Activated naive CD8-positive, alpha-beta T cell treated with anti-CD3 and anti-CD28 coated beads for 36 hours (primary cell): ENCODE measurements around the gene TMIGD1. TPM values are rescaled to one million over a fixed set of nuclear protein-coding genes. Genes with fewer than 3 reads are reported as not detected.

Experiments used
- DNase-seq: peaks from one replicate; pipeline ENCODE4 v3.0.0; 2021
- H3K27ac Mint-ChIP-seq: one replicate; pipeline ENCODE4 v1.8.0; 2022; ENCODE audit warnings: mild to moderate bottlenecking, moderate library complexity, mixed read lengths
- H3K27me3 Mint-ChIP-seq: one replicate; pipeline ENCODE4 v1.8.0; 2022; ENCODE audit warnings: mild to moderate bottlenecking, mixed read lengths
- H3K36me3 Mint-ChIP-seq: one replicate; pipeline ENCODE4 v1.8.0; 2021; ENCODE audit warnings: mild to moderate bottlenecking, mixed read lengths
- H3K4me1 Mint-ChIP-seq: one replicate; pipeline ENCODE4 v1.8.0; 2021; ENCODE audit warnings: mixed read lengths
- H3K4me3 Mint-ChIP-seq: one replicate; pipeline ENCODE4 v1.8.0; 2022; ENCODE audit warnings: mild to moderate bottlenecking, moderate library complexity, mixed read lengths
- H3K9me3 Mint-ChIP-seq: one replicate; pipeline ENCODE4 v1.8.0; 2022; ENCODE audit warnings: mixed read lengths
- total RNA-seq, 2 experiments: library from RNA; stranded (reverse); gene quantifications; one replicate each; pipeline ENCODE4 v1.2.3, GENCODE V29; 2021

Gene TMIGD1
- total RNA-seq, 2 experiments from 2014 or later: not detected

DNA sequence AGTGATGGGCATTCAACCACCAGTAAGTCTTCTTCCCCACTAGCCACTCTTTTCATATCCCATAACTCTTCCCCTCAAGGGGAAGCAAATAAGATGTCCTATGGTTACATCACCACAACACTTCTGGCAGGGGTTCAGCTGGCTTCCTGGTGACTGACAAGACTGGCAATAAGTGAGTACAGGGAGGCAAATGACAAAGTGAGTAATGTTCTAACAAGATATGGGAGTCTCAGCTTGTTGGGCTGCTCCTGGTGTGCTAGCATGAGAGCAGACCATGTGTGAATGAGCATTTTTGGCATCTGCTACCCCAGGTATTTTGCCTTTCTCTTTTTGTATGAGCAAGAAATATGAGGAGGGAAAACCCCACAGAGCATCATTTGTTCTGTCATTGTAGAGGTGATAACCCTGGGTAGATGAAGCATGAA is 9.9 kb downstream of the TMIGD1 start:
- no peaks in the 10 kb centered on the region for H3K36me3 Mint-ChIP-seq
- H3K27me3 Mint-ChIP-seq: no peaks in the 10 kb centered on the region
- H3K27ac Mint-ChIP-seq: peak overlapping the region; percentile 83
- H3K4me1 Mint-ChIP-seq: peaks cover 22% of the 10 kb centered on the region
- peak; percentile 33 for DNase-seq
- no peak overlapping the region for H3K4me3 Mint-ChIP-seq
- H3K9me3 Mint-ChIP-seq: no peaks in the 10 kb centered on the region

DNA sequence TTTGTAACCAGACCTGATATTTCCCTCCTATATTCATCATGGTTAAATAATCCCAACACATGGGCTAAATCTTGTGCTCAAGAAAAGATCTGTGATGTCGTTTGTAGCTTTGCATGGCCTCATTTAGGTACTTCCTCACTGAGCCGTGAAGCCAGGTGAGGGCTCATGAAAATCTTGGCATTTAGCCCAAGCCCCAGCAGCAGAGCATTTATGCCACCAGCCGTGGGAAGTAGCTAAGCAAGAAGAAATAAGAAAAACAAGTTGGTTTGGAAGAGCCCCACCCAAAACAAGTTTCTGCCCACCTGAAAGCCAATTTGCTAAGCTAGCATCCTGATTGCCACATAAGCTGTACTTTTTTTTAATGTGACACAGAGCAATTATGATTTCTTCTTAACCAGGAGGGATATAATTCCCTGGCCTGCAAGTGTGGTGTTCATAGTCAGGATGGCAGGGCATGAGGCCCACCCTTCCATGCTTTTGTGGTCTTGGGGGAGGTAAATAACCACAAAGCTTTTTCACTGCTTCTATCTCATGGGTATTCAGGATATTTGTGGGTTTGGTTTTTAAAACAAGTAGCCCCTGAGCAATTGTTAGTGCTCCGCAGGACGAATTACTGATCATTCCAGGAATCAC is 10.5 kb downstream of the TMIGD1 start:
- H3K27ac Mint-ChIP-seq: peak overlapping the region; percentile 83
- DNase-seq: peak; percentile 9
- peak overlapping the region; percentile 8 for H3K4me3 Mint-ChIP-seq
- H3K27me3 Mint-ChIP-seq: no peaks in the 10 kb centered on the region
- no peaks in the 10 kb centered on the region for H3K36me3 Mint-ChIP-seq
- no peaks in the 10 kb centered on the region for H3K9me3 Mint-ChIP-seq
- peaks cover 22% of the 10 kb centered on the region for H3K4me1 Mint-ChIP-seq

GRCh38 chr17:30321314-30321713 is 12.5 kb downstream of the TMIGD1 start:
- no peaks in the 10 kb centered on the region for H3K27me3 Mint-ChIP-seq
- no peak overlapping the region for H3K4me3 Mint-ChIP-seq
- no peaks in the 10 kb centered on the region for H3K9me3 Mint-ChIP-seq
- H3K4me1 Mint-ChIP-seq: peaks cover 22% of the 10 kb centered on the region
- no peak for DNase-seq
- no peak overlapping the region for H3K27ac Mint-ChIP-seq
- no peaks in the 10 kb centered on the region for H3K36me3 Mint-ChIP-seq

DNA sequence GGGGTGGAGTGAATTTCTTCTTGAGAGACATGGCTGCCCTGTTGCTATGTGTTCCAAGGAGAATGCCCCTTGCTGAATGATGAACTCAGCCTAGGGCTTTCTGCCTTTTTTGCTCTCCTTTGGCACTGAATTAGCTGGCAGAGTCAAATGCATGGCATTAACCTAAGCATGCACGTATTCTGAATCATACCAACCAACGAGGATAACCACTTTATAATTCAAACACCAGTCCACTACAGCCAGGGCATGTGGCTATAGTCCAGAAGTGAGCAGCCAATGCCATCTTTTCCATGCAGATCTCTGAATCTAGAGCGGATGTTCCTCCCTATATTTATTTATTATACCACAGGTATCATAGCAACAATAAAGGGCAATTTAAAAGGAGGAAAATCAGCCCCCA is 15.7 kb downstream of the TMIGD1 start:
- Mint-ChIP-seq H3K36me3 (no peaks in the 10 kb centered on the region), H3K27ac (no peak overlapping the region), H3K4me3 (no peak overlapping the region), H3K27me3 (peaks cover 5% of the 10 kb centered on the region), H3K4me1 (peaks cover 7% of the 10 kb centered on the region), H3K9me3 (no peaks in the 10 kb centered on the region)
- no peak for DNase-seq

DNA sequence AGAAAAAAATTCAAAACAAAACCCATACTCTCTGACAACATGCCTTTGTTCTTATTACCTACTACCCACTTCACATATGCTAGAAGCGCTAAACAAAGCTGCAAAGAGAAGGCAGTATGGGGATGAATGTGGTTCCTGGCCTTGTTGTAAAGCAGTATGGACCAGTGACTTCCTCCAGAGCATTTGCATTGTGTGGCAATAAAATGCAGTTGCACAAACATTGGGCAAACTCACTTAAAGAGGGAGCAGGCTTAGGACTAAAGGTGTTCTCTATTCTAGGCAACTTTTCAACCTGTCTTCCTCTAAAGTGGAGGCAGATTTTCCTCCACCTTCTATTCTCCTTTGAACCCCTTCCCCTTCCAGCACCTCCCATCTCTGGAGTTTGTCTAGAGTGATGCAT is 17.1 kb downstream of the TMIGD1 start:
- Mint-ChIP-seq H3K27me3 (peaks cover 5% of the 10 kb centered on the region), H3K4me1 (peaks cover 5% of the 10 kb centered on the region), H3K27ac (no peak overlapping the region), H3K4me3 (no peak overlapping the region), H3K36me3 (no peaks in the 10 kb centered on the region), H3K9me3 (no peaks in the 10 kb centered on the region)
- no peak for DNase-seq

GRCh38 chr17:30315106-30315505 is 18.8 kb downstream of the TMIGD1 start:
- no peak for DNase-seq
- Mint-ChIP-seq H3K36me3 (no peaks in the 10 kb centered on the region), H3K4me1 (peaks cover 5% of the 10 kb centered on the region), H3K27me3 (peaks cover 5% of the 10 kb centered on the region), H3K27ac (no peak overlapping the region), H3K4me3 (no peak overlapping the region), H3K9me3 (no peaks in the 10 kb centered on the region)

DNA sequence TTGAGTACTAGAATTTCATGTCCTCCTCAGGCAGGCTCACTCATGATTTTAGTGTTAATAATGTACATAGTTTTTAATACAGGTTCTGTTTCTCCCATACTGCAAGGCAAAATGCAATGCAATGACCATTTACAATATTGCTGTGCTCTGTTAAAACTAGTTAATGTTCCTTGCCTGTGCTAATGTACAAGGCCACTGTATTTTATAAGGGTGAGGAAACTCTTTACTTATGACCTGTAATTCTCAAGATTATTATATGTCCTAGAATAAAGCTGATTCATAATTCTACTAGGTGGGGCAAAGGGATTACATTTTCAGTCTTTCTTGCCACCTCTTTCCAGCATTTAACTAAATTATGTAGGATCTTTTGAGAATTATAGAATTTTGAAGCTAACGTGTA is 19.4 kb downstream of the TMIGD1 start:
- Mint-ChIP-seq H3K4me1 (peaks cover 5% of the 10 kb centered on the region), H3K9me3 (no peaks in the 10 kb centered on the region), H3K27me3 (peaks cover 5% of the 10 kb centered on the region), H3K36me3 (no peaks in the 10 kb centered on the region), H3K4me3 (no peak overlapping the region), H3K27ac (no peak overlapping the region)
- DNase-seq: no peak

- no peaks in the 10 kb centered on the region for H3K36me3 Mint-ChIP-seq
- H3K4me3 Mint-ChIP-seq: no peak overlapping the region
- no peak overlapping the region for H3K27ac Mint-ChIP-seq
- peaks cover 5% of the 10 kb centered on the region for H3K4me1 Mint-ChIP-seq
- no peaks in the 10 kb centered on the region for H3K9me3 Mint-ChIP-seq
- peaks cover 5% of the 10 kb centered on the region for H3K27me3 Mint-ChIP-seq
- DNase-seq: no peak
Measured at GRCh38 chr17:30312226-30312625, 21.6 kb downstream of the TMIGD1 start.

GRCh38 chr17:30310562-30310961 is 23.3 kb downstream of the TMIGD1 start:
- Mint-ChIP-seq H3K36me3 (no peaks in the 10 kb centered on the region), H3K9me3 (no peaks in the 10 kb centered on the region), H3K4me3 (no peak overlapping the region), H3K4me1 (peaks cover 4% of the 10 kb centered on the region), H3K27ac (no peak overlapping the region), H3K27me3 (peaks cover 5% of the 10 kb centered on the region)
- DNase-seq: no peak

DNA sequence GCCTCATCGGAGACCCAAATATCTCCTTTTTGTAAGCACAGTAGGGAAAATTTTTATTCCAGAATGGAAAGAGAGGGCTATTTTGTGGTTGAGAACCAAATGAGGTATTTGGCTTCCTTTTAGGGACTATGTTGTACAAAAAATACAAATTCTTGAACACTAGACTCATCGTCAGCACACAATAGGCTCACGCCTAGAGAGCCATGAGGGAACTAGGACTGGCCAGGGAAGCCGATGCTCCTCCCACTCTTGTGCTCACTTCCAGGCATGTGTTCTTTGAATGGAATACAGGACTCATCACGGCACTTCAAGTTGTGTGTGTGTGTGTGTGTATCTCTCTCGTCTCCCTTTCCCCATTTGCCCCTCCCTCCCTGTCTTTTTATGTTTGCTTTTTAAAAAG is 24.3 kb downstream of the TMIGD1 start:
- Mint-ChIP-seq H3K4me1 (no peaks in the 10 kb centered on the region), H3K4me3 (no peak overlapping the region), H3K36me3 (no peaks in the 10 kb centered on the region), H3K27ac (no peak overlapping the region), H3K27me3 (no peaks in the 10 kb centered on the region), H3K9me3 (no peaks in the 10 kb centered on the region)
- no peak for DNase-seq

GRCh38 chr17:30308406-30308805 is 25.5 kb downstream of the TMIGD1 start:
- Mint-ChIP-seq H3K4me3 (no peak overlapping the region), H3K27me3 (no peaks in the 10 kb centered on the region), H3K36me3 (no peaks in the 10 kb centered on the region), H3K27ac (no peak overlapping the region), H3K4me1 (no peaks in the 10 kb centered on the region), H3K9me3 (no peaks in the 10 kb centered on the region)
- no peak for DNase-seq

DNA sequence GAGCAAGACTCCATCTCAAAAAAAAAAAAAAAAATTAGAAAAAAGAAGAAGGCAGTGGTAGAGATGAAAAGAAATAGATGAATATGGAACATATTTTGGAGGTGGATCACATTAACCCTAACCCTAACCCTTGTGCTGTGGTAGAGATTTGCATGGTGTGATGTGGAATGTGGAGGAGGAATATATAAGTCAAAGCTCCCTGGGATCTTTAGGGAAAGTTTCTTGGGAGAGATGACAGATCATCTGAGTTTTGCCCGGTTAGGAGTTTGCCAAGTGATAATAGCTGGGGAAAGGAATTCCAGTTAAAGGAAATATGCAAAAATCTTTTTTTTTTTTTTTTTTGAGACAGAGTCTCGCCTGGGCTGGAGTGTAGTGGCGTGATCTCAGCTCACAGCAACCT is 29.1 kb downstream of the TMIGD1 start:
- Mint-ChIP-seq H3K4me3 (no peak overlapping the region), H3K4me1 (peaks cover 8% of the 10 kb centered on the region), H3K9me3 (no peaks in the 10 kb centered on the region), H3K27me3 (no peaks in the 10 kb centered on the region), H3K27ac (no peak overlapping the region), H3K36me3 (no peaks in the 10 kb centered on the region)
- no peak for DNase-seq

GRCh38 chr17:30302241-30302640 is 31.6 kb downstream of the TMIGD1 start:
- H3K27ac Mint-ChIP-seq: no peak overlapping the region
- no peaks in the 10 kb centered on the region for H3K36me3 Mint-ChIP-seq
- no peaks in the 10 kb centered on the region for H3K9me3 Mint-ChIP-seq
- no peak for DNase-seq
- H3K4me3 Mint-ChIP-seq: no peak overlapping the region
- no peaks in the 10 kb centered on the region for H3K27me3 Mint-ChIP-seq
- peaks cover 8% of the 10 kb centered on the region for H3K4me1 Mint-ChIP-seq

DNA sequence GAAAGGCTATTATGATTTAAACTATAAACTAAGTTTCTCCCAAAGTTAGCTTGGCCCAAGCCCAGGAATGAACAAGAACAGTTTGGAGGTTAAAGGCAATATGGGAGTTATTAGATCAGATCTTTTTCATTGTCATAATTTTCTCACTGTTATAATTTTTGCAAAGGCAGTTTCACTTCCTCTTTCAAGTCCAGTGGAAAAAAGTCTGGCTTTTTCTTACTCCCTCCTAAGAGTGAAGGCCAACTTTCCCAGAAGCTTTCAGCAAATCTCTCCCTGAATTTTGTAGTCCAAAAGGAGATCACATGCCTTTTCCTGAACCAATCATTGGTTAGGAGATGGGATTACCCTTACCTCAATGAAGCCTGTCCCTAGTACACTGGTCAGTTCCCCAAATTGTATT is 33.0 kb downstream of the TMIGD1 start:
- no peaks in the 10 kb centered on the region for H3K36me3 Mint-ChIP-seq
- no peak overlapping the region for H3K4me3 Mint-ChIP-seq
- no peak for DNase-seq
- no peaks in the 10 kb centered on the region for H3K27me3 Mint-ChIP-seq
- H3K27ac Mint-ChIP-seq: no peak overlapping the region
- H3K9me3 Mint-ChIP-seq: no peaks in the 10 kb centered on the region
- peaks cover 8% of the 10 kb centered on the region for H3K4me1 Mint-ChIP-seq

- Mint-ChIP-seq H3K9me3 (no peaks in the 10 kb centered on the region), H3K27me3 (no peaks in the 10 kb centered on the region), H3K4me3 (no peak overlapping the region), H3K27ac (no peak overlapping the region), H3K36me3 (no peaks in the 10 kb centered on the region), H3K4me1 (peaks cover 8% of the 10 kb centered on the region)
- DNase-seq: no peak
Measured at GRCh38 chr17:30299000-30299399, 34.9 kb downstream of the TMIGD1 start.

DNA sequence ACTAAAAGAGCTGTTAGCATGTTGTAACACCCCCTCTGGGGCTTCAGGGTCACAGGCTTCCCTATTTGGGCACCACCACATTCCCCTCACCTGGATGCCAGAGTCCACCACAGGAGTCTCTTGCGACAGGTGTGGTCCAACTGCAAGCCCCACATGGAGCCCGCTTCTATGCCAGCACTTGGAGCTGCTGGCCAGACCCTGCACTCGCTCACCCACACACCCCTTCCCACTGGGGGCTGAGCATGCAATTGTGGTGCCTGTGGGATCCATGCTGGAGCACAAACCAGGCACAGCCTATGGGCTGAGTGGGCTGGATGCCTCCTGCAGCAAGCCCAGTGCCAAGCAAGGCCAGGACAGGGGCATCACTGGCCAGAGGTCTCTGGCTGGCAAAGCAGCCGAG is 36.1 kb downstream of the TMIGD1 start:
- Mint-ChIP-seq H3K27me3 (no peaks in the 10 kb centered on the region), H3K36me3 (no peaks in the 10 kb centered on the region), H3K4me3 (no peak overlapping the region), H3K9me3 (no peaks in the 10 kb centered on the region), H3K27ac (no peak overlapping the region), H3K4me1 (peaks cover 8% of the 10 kb centered on the region)
- DNase-seq: no peak
